ENCODE measurements around the gene TSGA10.

DNA sequence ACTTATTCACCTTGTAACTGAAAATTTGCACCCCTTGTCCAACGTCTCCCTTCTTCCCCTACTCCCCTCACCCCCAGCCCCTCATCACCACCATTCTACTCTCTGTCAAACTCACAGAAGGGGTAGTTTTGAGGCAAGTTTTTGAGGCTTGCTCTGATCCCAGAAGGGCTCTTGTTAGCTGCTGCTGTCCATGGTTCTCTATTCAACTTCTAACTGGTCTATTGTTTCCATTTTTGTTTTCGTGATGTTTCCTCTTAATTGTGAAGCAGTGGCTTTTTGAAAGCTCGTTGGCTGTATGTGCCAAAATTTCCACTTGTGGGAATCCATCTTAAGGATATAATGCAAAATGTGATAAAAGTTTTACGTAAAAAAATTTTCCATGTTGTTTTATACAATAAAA is 126.2 kb downstream of the TSGA10 start:
- TF ChIP-seq, protein P1, sequence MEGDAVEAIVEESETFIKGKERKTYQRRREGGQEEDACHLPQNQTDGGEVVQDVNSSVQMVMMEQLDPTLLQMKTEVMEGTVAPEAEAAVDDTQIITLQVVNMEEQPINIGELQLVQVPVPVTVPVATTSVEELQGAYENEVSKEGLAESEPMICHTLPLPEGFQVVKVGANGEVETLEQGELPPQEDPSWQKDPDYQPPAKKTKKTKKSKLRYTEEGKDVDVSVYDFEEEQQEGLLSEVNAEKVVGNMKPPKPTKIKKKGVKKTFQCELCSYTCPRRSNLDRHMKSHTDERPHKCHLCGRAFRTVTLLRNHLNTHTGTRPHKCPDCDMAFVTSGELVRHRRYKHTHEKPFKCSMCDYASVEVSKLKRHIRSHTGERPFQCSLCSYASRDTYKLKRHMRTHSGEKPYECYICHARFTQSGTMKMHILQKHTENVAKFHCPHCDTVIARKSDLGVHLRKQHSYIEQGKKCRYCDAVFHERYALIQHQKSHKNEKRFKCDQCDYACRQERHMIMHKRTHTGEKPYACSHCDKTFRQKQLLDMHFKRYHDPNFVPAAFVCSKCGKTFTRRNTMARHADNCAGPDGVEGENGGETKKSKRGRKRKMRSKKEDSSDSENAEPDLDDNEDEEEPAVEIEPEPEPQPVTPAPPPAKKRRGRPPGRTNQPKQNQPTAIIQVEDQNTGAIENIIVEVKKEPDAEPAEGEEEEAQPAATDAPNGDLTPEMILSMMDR (IDR thresholded peaks at IDR 0.05) = no peak
- TF ChIP-seq POLR2A (IDR thresholded peaks at IDR 0.05) = no peak
